Muscle layer of colon (tissue), 2 donors: Measurements from ENCODE around the gene RAPGEF1.

ENCODE experiments used
- H3K27ac ChIP-seq: one replicate; pipeline ENCODE4 v1.7.0; 2013; ENCODE audit warnings: low read depth, mild to moderate bottlenecking, low read length, moderate library complexity
- H3K27me3 ChIP-seq, 2 donors: one replicate each; pipeline ENCODE4 v1.7.0; 2013; ENCODE audit warnings: low read length in 2 of 2, mild to moderate bottlenecking in 2 of 2; ENCODE audit not compliant: insufficient read depth in 2 of 2, control insufficient read depth in 1 of 2
- H3K36me3 ChIP-seq: one replicate; pipeline ENCODE4 v1.7.0; 2013; ENCODE audit warnings: mild to moderate bottlenecking, low read length; ENCODE audit not compliant: insufficient read depth
- H3K4me1 ChIP-seq: one replicate; pipeline ENCODE4 v1.7.0; 2013; ENCODE audit warnings: mild to moderate bottlenecking, low read length; ENCODE audit not compliant: insufficient read depth
- H3K4me3 ChIP-seq, 2 donors: one replicate each; pipeline ENCODE4 v1.7.0; 2013; ENCODE audit warnings: low read length in 2 of 2, low read depth in 1 of 2, mild to moderate bottlenecking in 1 of 2, moderate library complexity in 1 of 2
- H3K9ac ChIP-seq: one replicate; pipeline ENCODE4 v1.7.0; 2013; ENCODE audit warnings: low read length
- H3K9me3 ChIP-seq: one replicate; pipeline ENCODE4 v1.7.0; 2013; ENCODE audit warnings: mild to moderate bottlenecking, low read length
- donor health status: abdominal sarcoma.
- donor health status: Adenocarcinoma of cecum.

Gene RAPGEF1

GRCh38 chr9:131631306-131631705 lies 108.6 kb downstream of the RAPGEF1 start:
- H3K4me1 ChIP-seq, result peaks cover 12% of the 10 kb centered on the region
- peaks cover 21% of the 10 kb centered on the region for H3K36me3 ChIP-seq
- no peak overlapping the region for H3K9ac ChIP-seq
- H3K27me3 ChIP-seq, result no peaks in the 10 kb centered on the region
- H3K27ac ChIP-seq, result no peak overlapping the region
- H3K9me3 ChIP-seq, result no peaks in the 10 kb centered on the region
- H3K4me3 ChIP-seq, result no peak overlapping the region

- H3K36me3 ChIP-seq, result peaks cover 27% of the 10 kb centered on the region
- H3K27ac ChIP-seq, result no peak overlapping the region
- H3K9me3 ChIP-seq, result no peaks in the 10 kb centered on the region
- no peak overlapping the region for H3K9ac ChIP-seq
- H3K27me3 ChIP-seq, result no peaks in the 10 kb centered on the region
- H3K4me1 ChIP-seq, result peaks cover 12% of the 10 kb centered on the region
- no peak overlapping the region for H3K4me3 ChIP-seq
Observed at GRCh38 chr9:131630205-131630831, 109.6 kb downstream of the RAPGEF1 start.

- no peak overlapping the region for H3K4me3 ChIP-seq
- H3K27me3 ChIP-seq, result no peaks in the 10 kb centered on the region
- H3K4me1 ChIP-seq, result peaks cover 12% of the 10 kb centered on the region
- H3K27ac ChIP-seq, result no peak overlapping the region
- peaks cover 32% of the 10 kb centered on the region for H3K36me3 ChIP-seq
- H3K9me3 ChIP-seq, result no peaks in the 10 kb centered on the region
- no peak overlapping the region for H3K9ac ChIP-seq
Observed at GRCh38 chr9:131629825-131630204, 110.1 kb downstream of the RAPGEF1 start.

- no peaks in the 10 kb centered on the region for H3K9me3 ChIP-seq
- H3K4me3 ChIP-seq, result no peak overlapping the region
- H3K9ac ChIP-seq, result no peak overlapping the region
- H3K27ac ChIP-seq, result no peak overlapping the region
- peaks cover 16% of the 10 kb centered on the region for H3K4me1 ChIP-seq
- peaks cover 38% of the 10 kb centered on the region for H3K36me3 ChIP-seq
- H3K27me3 ChIP-seq, result no peaks in the 10 kb centered on the region
Observed at GRCh38 chr9:131629226-131629500, 110.7 kb downstream of the RAPGEF1 start.

- H3K4me1 ChIP-seq, result peaks cover 20% of the 10 kb centered on the region
- no peak overlapping the region for H3K9ac ChIP-seq
- H3K36me3 ChIP-seq, result peaks cover 43% of the 10 kb centered on the region
- no peaks in the 10 kb centered on the region for H3K27me3 ChIP-seq
- no peak overlapping the region for H3K27ac ChIP-seq
- no peak overlapping the region for H3K4me3 ChIP-seq
- no peaks in the 10 kb centered on the region for H3K9me3 ChIP-seq
Observed at GRCh38 chr9:131628459-131629225, 111.2 kb downstream of the RAPGEF1 start.

GRCh38 chr9:131627648-131628458 lies 112.0 kb downstream of the RAPGEF1 start:
- no peaks in the 10 kb centered on the region for H3K27me3 ChIP-seq
- H3K9me3 ChIP-seq, result no peaks in the 10 kb centered on the region
- no peak overlapping the region for H3K27ac ChIP-seq
- no peak overlapping the region for H3K4me3 ChIP-seq
- H3K9ac ChIP-seq, result no peak overlapping the region
- peaks cover 39% of the 10 kb centered on the region for H3K36me3 ChIP-seq
- H3K4me1 ChIP-seq, result peaks cover 20% of the 10 kb centered on the region

- H3K36me3 ChIP-seq, result peaks cover 39% of the 10 kb centered on the region
- H3K4me3 ChIP-seq, result no peak overlapping the region
- no peak overlapping the region for H3K27ac ChIP-seq
- H3K27me3 ChIP-seq, result no peaks in the 10 kb centered on the region
- H3K9ac ChIP-seq, result no peak overlapping the region
- no peaks in the 10 kb centered on the region for H3K9me3 ChIP-seq
- peaks cover 20% of the 10 kb centered on the region for H3K4me1 ChIP-seq
Observed at GRCh38 chr9:131627326-131627647, 112.6 kb downstream of the RAPGEF1 start.

- H3K36me3 ChIP-seq, result peaks cover 52% of the 10 kb centered on the region
- H3K9me3 ChIP-seq, result no peaks in the 10 kb centered on the region
- no peak overlapping the region for H3K9ac ChIP-seq
- no peaks in the 10 kb centered on the region for H3K27me3 ChIP-seq
- no peak overlapping the region for H3K4me3 ChIP-seq
- H3K4me1 ChIP-seq, result peaks cover 20% of the 10 kb centered on the region
- no peak overlapping the region for H3K27ac ChIP-seq
Observed at GRCh38 chr9:131625790-131626670, 113.8 kb downstream of the RAPGEF1 start.

- Histone ChIP-seq H3K27ac (no peak overlapping the region), H3K4me1 (peaks cover 20% of the 10 kb centered on the region), H3K9me3 (no peaks in the 10 kb centered on the region), H3K36me3 (peaks cover 55% of the 10 kb centered on the region), H3K27me3 (no peaks in the 10 kb centered on the region), H3K4me3 (no peak overlapping the region), H3K9ac (no peak overlapping the region)
Observed at GRCh38 chr9:131625508-131625787, 114.4 kb downstream of the RAPGEF1 start.

GRCh38 chr9:131624636-131625507 lies 115.0 kb downstream of the RAPGEF1 start:
- Histone ChIP-seq H3K4me1 (peaks cover 20% of the 10 kb centered on the region), H3K9ac (no peak overlapping the region), H3K4me3 (no peak overlapping the region), H3K36me3 (peaks cover 61% of the 10 kb centered on the region), H3K27me3 (no peaks in the 10 kb centered on the region), H3K9me3 (no peaks in the 10 kb centered on the region), H3K27ac (no peak overlapping the region)
